Measurements from ENCODE around the gene AOC2. TPM values are rescaled to one million over a fixed set of nuclear protein-coding genes. Genes with fewer than 3 reads are reported as not detected.
A peak's percentile ranks its signal among the peaks of the same experiment; 100 is the strongest.

AOC2 gene
- total RNA-seq, 1 donor from 2014 or later, result 5.0 TPM

DNA sequence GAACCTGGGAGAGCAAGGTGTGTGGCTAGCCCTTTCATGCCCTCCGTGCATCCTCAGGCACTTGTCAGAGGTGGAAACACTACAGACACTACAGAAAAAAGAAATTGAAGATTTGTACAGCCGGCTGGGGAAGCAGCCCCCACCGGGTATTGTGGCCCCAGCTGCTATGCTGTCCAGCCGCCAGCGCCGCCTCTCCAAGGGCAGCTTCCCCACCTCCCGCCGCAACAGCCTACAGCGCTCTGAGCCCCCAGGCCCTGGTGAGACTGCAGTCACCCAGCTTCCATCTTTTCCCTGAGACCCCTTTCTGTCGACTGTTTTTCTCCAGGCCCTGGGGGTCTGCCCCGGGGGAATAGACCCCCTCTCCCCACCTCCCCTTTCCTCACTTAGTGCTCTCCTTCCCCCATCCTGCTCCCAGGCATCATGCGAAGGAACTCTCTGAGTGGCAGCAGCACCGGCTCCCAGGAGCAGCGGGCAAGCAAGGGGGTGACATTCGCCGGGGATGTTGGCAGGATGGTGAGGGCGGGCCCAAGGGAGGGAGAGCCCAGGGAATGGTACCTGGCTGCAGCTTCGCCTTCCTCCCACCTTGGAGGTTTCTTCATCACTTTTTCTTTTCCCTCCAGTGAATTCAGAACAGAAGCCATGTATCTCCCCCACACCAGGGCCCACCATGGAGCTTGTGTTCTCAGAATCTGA, 48.2 kb upstream of the AOC2 start:
- Histone ChIP-seq H3K4me1 (ENCODE audit: insufficient read depth, low read length) (peaks cover 10% of the 10 kb centered on the region), H3K27ac (ENCODE audit: low read depth, low read length) (no peak overlapping the region), H3K79me2 (ENCODE audit: insufficient read depth, low read length) (peaks cover 14% of the 10 kb centered on the region), H4K20me1 (ENCODE audit: insufficient read depth, low read length) (no peaks in the 10 kb centered on the region), H3K36me3 (ENCODE audit: insufficient read depth, low read length) (peaks cover 3% of the 10 kb centered on the region), H3K4me3 (ENCODE audit: insufficient read depth, low read depth, low read length) (no peak overlapping the region), H3K4me2 (ENCODE audit: low read length) (no peak overlapping the region), H2AFZ (ENCODE audit: low read depth, low read length) (no peak overlapping the region), H3K9me3 (ENCODE audit: insufficient read depth, low read depth, low read length) (no peaks in the 10 kb centered on the region), H3K9ac (ENCODE audit: low read length) (no peak overlapping the region), H3K27me3 (ENCODE audit: insufficient read depth, low read length) (no peaks in the 10 kb centered on the region)
- Mint-ChIP-seq H3K27ac (ENCODE audit: unreplicated experiment) (no peak overlapping the region), H3K36me3 (ENCODE audit: low read depth, unreplicated experiment) (peaks cover 13% of the 10 kb centered on the region), H3K4me1 (ENCODE audit: low read depth, unreplicated experiment) (peaks cover 7% of the 10 kb centered on the region), H3K27me3 (ENCODE audit: low read depth, unreplicated experiment) (no peaks in the 10 kb centered on the region), H3K4me3 (ENCODE audit: unreplicated experiment) (peak overlapping the region; percentile 94), H3K9me3 (ENCODE audit: unreplicated experiment) (no peaks in the 10 kb centered on the region)
- DNase-seq (ENCODE audit: low read depth), result no peak
- no peak for FAIRE-seq
- TF ChIP-seq EZH2 (IDR thresholded peaks at IDR 0.05; ENCODE audit: insufficient read depth, low read length) (no peak), CTCF (IDR thresholded peaks at IDR 0.05; ENCODE audit: insufficient read depth, low read depth, low read length) (no peak)

GRCh38 chr17:42797067-42798007, 47.0 kb upstream of the AOC2 start:
- no peak for TF ChIP-seq CTCF (IDR thresholded peaks at IDR 0.05; ENCODE audit: insufficient read depth, low read depth, low read length)
- no peak for TF ChIP-seq EZH2 (IDR thresholded peaks at IDR 0.05; ENCODE audit: insufficient read depth, low read length)
- Mint-ChIP-seq H3K4me3 (ENCODE audit: unreplicated experiment) (peak overlapping the region; percentile 94), H3K9me3 (ENCODE audit: unreplicated experiment) (no peaks in the 10 kb centered on the region), H3K27ac (ENCODE audit: unreplicated experiment) (peak overlapping the region; percentile 84), H3K36me3 (ENCODE audit: low read depth, unreplicated experiment) (peaks cover 13% of the 10 kb centered on the region), H3K27me3 (ENCODE audit: low read depth, unreplicated experiment) (no peaks in the 10 kb centered on the region), H3K4me1 (ENCODE audit: low read depth, unreplicated experiment) (peaks cover 7% of the 10 kb centered on the region)
- FAIRE-seq (no peak), DNase-seq (ENCODE audit: low read depth) (no peak)
- Histone ChIP-seq H3K27me3 (ENCODE audit: insufficient read depth, low read length) (peaks cover 3% of the 10 kb centered on the region), H3K4me2 (ENCODE audit: low read length) (peak overlapping the region; percentile 89), H3K9me3 (ENCODE audit: insufficient read depth, low read depth, low read length) (no peaks in the 10 kb centered on the region), H4K20me1 (ENCODE audit: insufficient read depth, low read length) (no peaks in the 10 kb centered on the region), H3K4me3 (ENCODE audit: insufficient read depth, low read depth, low read length) (peak overlapping the region; percentile 97), H3K79me2 (ENCODE audit: insufficient read depth, low read length) (peaks cover 14% of the 10 kb centered on the region), H3K36me3 (ENCODE audit: insufficient read depth, low read length) (peaks cover 3% of the 10 kb centered on the region), H3K9ac (ENCODE audit: low read length) (peak overlapping the region; percentile 91), H2AFZ (ENCODE audit: low read depth, low read length) (no peak overlapping the region), H3K4me1 (ENCODE audit: insufficient read depth, low read length) (peaks cover 10% of the 10 kb centered on the region), H3K27ac (ENCODE audit: low read depth, low read length) (no peak overlapping the region)
